ENCODE measurements around the gene CTNNA2. TPM values are rescaled to one million over a fixed set of nuclear protein-coding genes. Genes with fewer than 3 reads are reported as not detected.
"Not testable (repeated sequence)": the region's sequence is repeated elsewhere in the genome, so short reads cannot be mapped to it uniquely, and the experiment has no call there.

The CTNNA2 gene
- total RNA-seq, 2 donors from 2014 or later, result not detected

GRCh38 chr2:80061881-80062280 lies 549.0 kb downstream of the CTNNA2 start:
- ATAC-seq (no peak), DNase-seq (ENCODE audit: low spot score in 2 of 2) (no peak)
- Mint-ChIP-seq H3K27ac (no peak overlapping the region), H3K9me3 (peaks cover 5 to 8% of the 10 kb centered on the region in 2 donors), H3K36me3 (no peaks in the 10 kb centered on the region)

GRCh38 chr2:80062298-80062697 lies 549.4 kb downstream of the CTNNA2 start:
- DNase-seq (ENCODE audit: low spot score in 2 of 2) (no peak), ATAC-seq (no peak)
- no peak overlapping the region for H3K27ac Mint-ChIP-seq
- peaks cover 5 to 8% of the 10 kb centered on the region in 2 donors for H3K9me3 Mint-ChIP-seq
- H3K36me3 Mint-ChIP-seq, result no peaks in the 10 kb centered on the region

GRCh38 chr2:80068038-80068731 lies 555.3 kb downstream of the CTNNA2 start:
- H3K27ac Mint-ChIP-seq, result no peak overlapping the region
- ATAC-seq, result no peak
- no peaks in the 10 kb centered on the region for H3K9me3 Mint-ChIP-seq
- H3K36me3 Mint-ChIP-seq, result no peaks in the 10 kb centered on the region
- no peak for DNase-seq (ENCODE audit: low spot score in 2 of 2)

GRCh38 chr2:80070587-80070986 lies 557.7 kb downstream of the CTNNA2 start:
- DNase-seq (ENCODE audit: low spot score in 2 of 2), result no peak
- ATAC-seq, result no peak
- H3K36me3 Mint-ChIP-seq, result no peaks in the 10 kb centered on the region
- H3K9me3 Mint-ChIP-seq, result no peaks in the 10 kb centered on the region
- H3K27ac Mint-ChIP-seq, result no peak overlapping the region

GRCh38 chr2:80071941-80072340 lies 559.1 kb downstream of the CTNNA2 start:
- Mint-ChIP-seq H3K9me3 (no peaks in the 10 kb centered on the region), H3K27ac (no peak overlapping the region), H3K36me3 (no peaks in the 10 kb centered on the region)
- ATAC-seq, result no peak
- no peak for DNase-seq (ENCODE audit: low spot score in 2 of 2)

GRCh38 chr2:80073134-80073561 lies 560.3 kb downstream of the CTNNA2 start:
- DNase-seq (ENCODE audit: low spot score in 2 of 2), result peak in 1 of 2 donors; percentile 13

GRCh38 chr2:80074321-80075070 lies 561.6 kb downstream of the CTNNA2 start:
- Mint-ChIP-seq H3K9me3 (no peaks in the 10 kb centered on the region), H3K36me3 (no peaks in the 10 kb centered on the region), H3K27ac (no peak overlapping the region)
- no peak for DNase-seq (ENCODE audit: low spot score in 2 of 2)
- no peak for ATAC-seq

More at GRCh38 chr2:80073134-80073561, 560.3 kb downstream of the CTNNA2 start:
- Mint-ChIP-seq H3K36me3 (no peaks in the 10 kb centered on the region), H3K9me3 (no peaks in the 10 kb centered on the region), H3K27ac (no peak overlapping the region)
- ATAC-seq, result no peak

GRCh38 chr2:80075719-80076118 lies 562.9 kb downstream of the CTNNA2 start:
- no peaks in the 10 kb centered on the region for H3K36me3 Mint-ChIP-seq
- no peak for ATAC-seq
- H3K27ac Mint-ChIP-seq, result no peak overlapping the region
- no peak for DNase-seq (ENCODE audit: low spot score in 2 of 2)
- no peaks in the 10 kb centered on the region for H3K9me3 Mint-ChIP-seq

GRCh38 chr2:80078290-80079036 lies 565.6 kb downstream of the CTNNA2 start:
- Mint-ChIP-seq H3K36me3 (no peaks in the 10 kb centered on the region), H3K27ac (no peak overlapping the region)
- no peak for DNase-seq (ENCODE audit: low spot score in 2 of 2)

GRCh38 chr2:80080957-80081356 lies 568.1 kb downstream of the CTNNA2 start:
- H3K27ac Mint-ChIP-seq, result no peak overlapping the region
- peaks cover 0 to 7% of the 10 kb centered on the region in 2 donors for H3K9me3 Mint-ChIP-seq
- no peaks in the 10 kb centered on the region for H3K36me3 Mint-ChIP-seq
- DNase-seq (ENCODE audit: low spot score in 2 of 2) (no peak), ATAC-seq (no peak)

More at GRCh38 chr2:80078290-80079036, 565.6 kb downstream of the CTNNA2 start:
- no peak for ATAC-seq
- peaks cover 0 to 3% of the 10 kb centered on the region in 2 donors for H3K9me3 Mint-ChIP-seq

- no peak overlapping the region for H3K27ac Mint-ChIP-seq
- H3K9me3 Mint-ChIP-seq, result peaks cover 4 to 7% of the 10 kb centered on the region in 2 donors
- H3K36me3 Mint-ChIP-seq, result no peaks in the 10 kb centered on the region
- ATAC-seq, result no peak
- no peak for DNase-seq (ENCODE audit: low spot score in 2 of 2)
These were observed 574.0 kb downstream of the CTNNA2 start for GRCh38 chr2:80086831-80087230.

GRCh38 chr2:80091237-80091636 lies 578.4 kb downstream of the CTNNA2 start:
- no peak for DNase-seq (ENCODE audit: low spot score in 2 of 2)

GRCh38 chr2:80092474-80092873 lies 579.6 kb downstream of the CTNNA2 start:
- H3K27ac Mint-ChIP-seq, result no peak overlapping the region
- H3K36me3 Mint-ChIP-seq, result peaks cover under 1 to 2% of the 10 kb centered on the region in 2 donors
- H3K9me3 Mint-ChIP-seq, result peaks cover 5% of the 10 kb centered on the region in 2 donors
- DNase-seq (ENCODE audit: low spot score in 2 of 2), result no peak
- ATAC-seq, result no peak

More at GRCh38 chr2:80091237-80091636, 578.4 kb downstream of the CTNNA2 start:
- Mint-ChIP-seq H3K9me3 (peaks cover 4% of the 10 kb centered on the region in 2 donors), H3K27ac (no peak overlapping the region), H3K36me3 (no peaks in the 10 kb centered on the region)
- no peak for ATAC-seq

- H3K27ac Mint-ChIP-seq; DNase-seq (ENCODE audit: low spot score in 2 of 2); ATAC-seq: not testable (repeated sequence)
- peaks cover 4 to 13% of the 10 kb centered on the region in 2 donors for H3K36me3 Mint-ChIP-seq
- H3K9me3 Mint-ChIP-seq, result peaks cover 4 to 10% of the 10 kb centered on the region in 2 donors
These were observed 585.7 kb downstream of the CTNNA2 start for GRCh38 chr2:80098503-80098902.

- DNase-seq (ENCODE audit: low spot score in 2 of 2) (no peak), ATAC-seq (no peak)
- peaks cover 10 to 16% of the 10 kb centered on the region in 2 donors for H3K9me3 Mint-ChIP-seq
- no peak overlapping the region for H3K27ac Mint-ChIP-seq
- H3K36me3 Mint-ChIP-seq, result peaks cover 4 to 13% of the 10 kb centered on the region in 2 donors
These were observed 589.2 kb downstream of the CTNNA2 start for GRCh38 chr2:80102026-80102425.

GRCh38 chr2:80105015-80105640 lies 592.3 kb downstream of the CTNNA2 start:
- no peak for ATAC-seq
- H3K9me3 Mint-ChIP-seq, result peaks cover 14 to 18% of the 10 kb centered on the region in 2 donors
- no peak overlapping the region for H3K27ac Mint-ChIP-seq
- DNase-seq (ENCODE audit: low spot score in 2 of 2), result no peak
- no peaks in the 10 kb centered on the region for H3K36me3 Mint-ChIP-seq
